H1 (cell line): Measurements from ENCODE around the gene IL17RA. TPM values are rescaled to one million over a fixed set of nuclear protein-coding genes. Genes with fewer than 3 reads are reported as not detected.

Experiments
- CTCF ChIA-PET: fragments of 300-600 bp; sonication (Branson Sonifier 250); formaldehyde crosslinking; loops from one replicate; lab custom pipeline; 2021; ENCODE audit not compliant: partially characterized antibody; lab: Charles Lee
- POLR2A ChIA-PET: fragments of 300-600 bp; sonication (Branson Sonifier 250); formaldehyde crosslinking; loops from one replicate; lab custom pipeline; 2021; ENCODE audit warnings: inconsistent platforms; ENCODE audit not compliant: partially characterized antibody; lab: Charles Lee
- DNase-seq, 2 experiments: peaks; one replicate each; pipeline versions ENCODE4 v3.0.0 to v3.0.0-alpha.2; 2010 to 2022; ENCODE audit warnings: low spot score in 2 of 2, low read depth in 1 of 2, mixed read lengths in 1 of 2
- FAIRE-seq: peaks from 2 replicates; lab custom pipeline; 2011; peaks lifted over from hg19 to GRCh38; lab: Jason Lieb, UNC
- H2AFZ ChIP-seq: 2 replicates; pipeline ENCODE4 v1.8.1; 2012; ENCODE audit warnings: low read length, inconsistent platforms
- H2AK5ac ChIP-seq: 2 replicates; pipeline ENCODE4 v1.6.1; 2013; ENCODE audit warnings: low read depth, low read length
- H2BK120ac ChIP-seq: replicated peaks from 2 replicates; pipeline ENCODE3; 2013; ENCODE audit warnings: low read depth, low read length, inconsistent platforms
- H2BK12ac ChIP-seq: 2 replicates; pipeline ENCODE4 v1.6.1; 2013; ENCODE audit warnings: low read depth, low read length
- H2BK15ac ChIP-seq: 2 replicates; pipeline ENCODE4 v1.6.1; 2013; ENCODE audit warnings: low read length
- H2BK20ac ChIP-seq: 2 replicates; pipeline ENCODE4 v1.6.1; 2013; ENCODE audit warnings: low read length
- H2BK5ac ChIP-seq: 2 replicates; pipeline ENCODE4 v1.6.1; 2013; ENCODE audit warnings: low read depth, low read length
- H3K14ac ChIP-seq: 2 replicates; pipeline ENCODE4 v1.6.1; 2013; ENCODE audit warnings: inconsistent platforms; ENCODE audit not compliant: insufficient read length
- H3K18ac ChIP-seq: 2 replicates; pipeline ENCODE4 v1.6.1; 2013; ENCODE audit warnings: low read length; ENCODE audit errors: extremely low read depth
- H3K23ac ChIP-seq: 2 replicates; pipeline ENCODE4 v1.6.1; 2013; ENCODE audit warnings: inconsistent platforms; ENCODE audit not compliant: insufficient read length
- H3K23me2 ChIP-seq: 2 replicates; pipeline ENCODE4 v1.6.1; 2013; ENCODE audit warnings: low read depth, low read length
- H3K27ac ChIP-seq: 2 replicates; pipeline ENCODE4 v1.6.1; 2011; ENCODE audit warnings: low read depth, low read length, inconsistent platforms
- H3K27me3 ChIP-seq, 4 experiments: replicated peaks in 1 of 4; 1 replicate in 1 of 4; 2 replicates in 3 of 4; pipeline versions ENCODE4 v1.6.1 to v1.8.1; 2011 to 2013; ENCODE audit warnings: low read length in 3 of 4, mild to moderate bottlenecking in 3 of 4, inconsistent platforms in 2 of 4, mixed read lengths in 2 of 4, moderate library complexity in 1 of 4; ENCODE audit not compliant: control insufficient read depth in 3 of 4, insufficient read depth in 3 of 4; ENCODE audit errors: extremely low read depth in 1 of 4
- H3K36me3 ChIP-seq, 4 experiments: 2 replicates each; pipeline versions ENCODE4 v1.6.1 to v1.8.1; 2011 to 2013; ENCODE audit warnings: mild to moderate bottlenecking in 4 of 4, low read length in 3 of 4, moderate library complexity in 2 of 4, control low read depth in 1 of 4, inconsistent platforms in 1 of 4; ENCODE audit not compliant: insufficient read depth in 4 of 4, control insufficient read depth in 2 of 4
- H3K4ac ChIP-seq: replicated peaks from 2 replicates; pipeline ENCODE3; 2013; ENCODE audit warnings: low read length, low read depth, mixed read lengths, inconsistent platforms; ENCODE audit not compliant: insufficient read length
- H3K4me1 ChIP-seq, 4 experiments: replicated peaks in 1 of 4; 1 replicate in 1 of 4; 2 replicates in 3 of 4; pipeline versions ENCODE4 v1.6.1 to v1.8.1; 2011 to 2013; ENCODE audit warnings: low read length in 3 of 4, inconsistent platforms in 2 of 4, mixed read lengths in 1 of 4; ENCODE audit not compliant: insufficient read depth in 4 of 4, control insufficient read depth in 3 of 4
- H3K4me2 ChIP-seq, 2 experiments: 2 replicates each; pipeline versions ENCODE4 v1.6.1 to v1.8.1; 2011 to 2013; ENCODE audit warnings: low read depth in 2 of 2, low read length in 2 of 2, control low read depth in 1 of 2, inconsistent platforms in 1 of 2, mild to moderate bottlenecking in 1 of 2; ENCODE audit not compliant: insufficient read depth in 1 of 2
- H3K4me3 ChIP-seq, 4 experiments: fragments of 200-600, 300-600 bp in 1 of 4; sonication (generic), shearing (Covaris generic), sonication (Bioruptor Twin) in 1 of 4; 2 replicates each; pipeline versions ENCODE4 v1.5.1 to v1.8.1; 2011 to 2016; ENCODE audit warnings: low read length in 4 of 4, low read depth in 3 of 4, control low read depth in 2 of 4, inconsistent platforms in 2 of 4, mild to moderate bottlenecking in 2 of 4, mixed read lengths in 1 of 4, moderate library complexity in 1 of 4; ENCODE audit not compliant: insufficient read depth in 2 of 4; ENCODE audit errors: extremely low read depth in 1 of 4
- H3K56ac ChIP-seq: replicated peaks from 2 replicates; pipeline ENCODE3; 2013; ENCODE audit warnings: low read depth, mild to moderate bottlenecking, mixed read lengths, low read length, inconsistent platforms; ENCODE audit not compliant: insufficient read length
- H3K79me1 ChIP-seq: 2 replicates; pipeline ENCODE4 v1.6.1; 2013; ENCODE audit warnings: low read depth, low read length, control low read depth
- H3K79me2 ChIP-seq, 2 experiments: 2 replicates each; pipeline versions ENCODE4 v1.6.1 to v1.8.1; 2012 to 2013; ENCODE audit warnings: low read length in 2 of 2, mild to moderate bottlenecking in 2 of 2, inconsistent platforms in 1 of 2; ENCODE audit not compliant: insufficient read depth in 2 of 2, control insufficient read depth in 1 of 2
- H3K9ac ChIP-seq, 4 experiments: replicated peaks in 1 of 4; 1 replicate in 1 of 4; 2 replicates in 3 of 4; pipeline versions ENCODE4 v1.6.1 to v1.8.1; 2011 to 2013; ENCODE audit warnings: low read depth in 3 of 4, low read length in 3 of 4, control low read depth in 2 of 4, mild to moderate bottlenecking in 2 of 4, moderate library complexity in 2 of 4, inconsistent platforms in 1 of 4; ENCODE audit errors: extremely low read depth in 1 of 4
- H3K9me3 ChIP-seq, 2 experiments: 2 replicates each; pipeline versions ENCODE4 v1.6.1 to v1.8.1; 2012 to 2013; ENCODE audit warnings: mild to moderate bottlenecking in 2 of 2, moderate library complexity in 2 of 2, control low read depth in 1 of 2, inconsistent platforms in 1 of 2, low read depth in 1 of 2, low read length in 1 of 2, mixed read lengths in 1 of 2; ENCODE audit not compliant: insufficient read depth in 2 of 2
- H4K20me1 ChIP-seq, 2 experiments: replicated peaks in 1 of 2; 2 replicates each; pipeline versions ENCODE3 to v1.8.1; 2011 to 2013; ENCODE audit warnings: inconsistent platforms in 2 of 2, low read length in 2 of 2, mild to moderate bottlenecking in 1 of 2; ENCODE audit not compliant: insufficient read depth in 2 of 2, control insufficient read depth in 1 of 2
- H4K5ac ChIP-seq: 2 replicates; pipeline ENCODE4 v1.6.1; 2013; ENCODE audit warnings: low read length, low read depth, mixed read lengths, inconsistent platforms; ENCODE audit not compliant: insufficient read length
- H4K8ac ChIP-seq: 2 replicates; pipeline ENCODE4 v1.8.0; 2013; ENCODE audit warnings: mild to moderate bottlenecking, moderate library complexity, low read length, inconsistent platforms; ENCODE audit not compliant: insufficient read depth; ENCODE audit errors: extremely low read depth
- H4K91ac ChIP-seq: replicated peaks from 2 replicates; pipeline ENCODE3; 2013; ENCODE audit warnings: low read length, mixed read lengths, inconsistent platforms; ENCODE audit not compliant: insufficient read length
- BACH1 ChIP-seq: IDR thresholded peaks from 2 replicates; pipeline ENCODE4 v1.6.1; 2012; ENCODE audit warnings: low read length, improper control_type of control experiment
- BCL11A ChIP-seq, 2 experiments: IDR thresholded peaks; one replicate each; pipeline ENCODE4 v1.6.1; 2011; ENCODE audit warnings: low read depth in 2 of 2, low read length in 2 of 2, mild to moderate bottlenecking in 2 of 2
- BRCA1 ChIP-seq: IDR thresholded peaks from 2 replicates; pipeline ENCODE4 v1.6.1; 2012; ENCODE audit warnings: low read depth, low read length, improper control_type of control experiment
- CREB1 ChIP-seq: IDR thresholded peaks from 2 replicates; pipeline ENCODE4 v1.6.1; 2012; ENCODE audit warnings: inconsistent platforms
- HDAC6 ChIP-seq: IDR thresholded peaks from one replicate; pipeline ENCODE4 v1.7.1; 2012; ENCODE audit warnings: low read depth, mild to moderate bottlenecking, inconsistent platforms, low read length, moderate library complexity
- KDM1A ChIP-seq: fragments of 200-600, 300-600 bp; sonication (generic); IDR thresholded peaks from 2 replicates; pipeline ENCODE4 v1.7.1; 2016; ENCODE audit warnings: mild to moderate bottlenecking, low read length, borderline replicate concordance
- POLR2A ChIP-seq, 2 experiments: IDR thresholded peaks; 1 replicate in 1 of 2; 2 replicates in 1 of 2; pipeline ENCODE4 v1.6.1; 2011; ENCODE audit warnings: low read depth in 2 of 2, low read length in 2 of 2, mild to moderate bottlenecking in 2 of 2; ENCODE audit errors: control extremely low read depth in 1 of 2
- RNF2 ChIP-seq: fragments of 200-900, 300-1000 bp; sonication (generic); IDR thresholded peaks from 2 replicates; pipeline ENCODE4 v1.7.1; 2016; ENCODE audit warnings: borderline replicate concordance, low read depth, mild to moderate bottlenecking, antibody characterized with exemption, low read length; ENCODE audit not compliant: poor library complexity, severe bottlenecking; ENCODE audit errors: missing control alignments
- SUZ12 ChIP-seq: fragments of 200-600 bp; sonication (generic); IDR thresholded peaks from 2 replicates; pipeline ENCODE4 v1.6.1; 2012; ENCODE audit warnings: mild to moderate bottlenecking, inconsistent platforms, low read length, moderate library complexity, mixed read lengths
- USF2 ChIP-seq: IDR thresholded peaks from 2 replicates; pipeline ENCODE4 v1.6.1; 2011; ENCODE audit warnings: low read length, improper control_type of control experiment
- YY1 ChIP-seq: IDR thresholded peaks from 2 replicates; pipeline ENCODE4 v1.6.1; 2011; ENCODE audit warnings: low read depth, mild to moderate bottlenecking, low read length
- WGBS, 2 experiments: shearing (Covaris generic) in 1 of 2; methylation state at CpG; one replicate each; pipeline versions ENCODE4 v1.1.6 to v1.1.7; 2013 to 2015; ENCODE audit warnings: low lambda C conversion rate in 2 of 2, mixed read lengths in 2 of 2, inconsistent platforms in 1 of 2, low coverage in 1 of 2, missing lambda C conversion rate in 1 of 2; ENCODE audit not compliant: insufficient replicate concordance in 2 of 2, insufficient coverage in 1 of 2, insufficient read length in 1 of 2; ENCODE audit errors: extremely low coverage in 1 of 2, missing lambda C conversion rate in 1 of 2; 5-methylcytosine and 5-hydroxymethylcytosine counted together
- polyA plus RNA-seq, 7 experiments: library from polyadenylated mRNA; depleted of rRNA in 3 of 7; stranded (reverse) in 5 of 7; unstranded in 2 of 7; fragments of >200 nt in 5 of 7; fragments of 200-250 nt in 2 of 7; gene quantifications; 1 replicate in 5 of 7; 2 replicates in 1 of 7; 4 replicates in 1 of 7; pipeline versions ENCODE4 v1.2.1 to v1.2.3, GENCODE V29; 2011 to 2013; ENCODE audit warnings: missing spikeins in 2 of 7, mixed read lengths in 2 of 7
- total RNA-seq: library from RNA; stranded (reverse); fragmentation: NEBNext Ultra II Directional; extraction: Animal tissue kit (Norgen Biotek cat#: 25700); gene quantifications from 2 replicates; pipeline ENCODE4 v1.2.1, GENCODE V29; 2021

Gene IL17RA
- total and polyA plus RNA-seq, 2 of the 8 experiments (the other 6 are each of a cell fraction or from before 2014, with no cell fraction given): 5.6 to 9.9 TPM

- H3K27me3 ChIP-seq: no peaks in the 10 kb centered on the region
- H2AFZ ChIP-seq: no peak overlapping the region
- no peak overlapping the region for H2BK15ac ChIP-seq
- H3K4me2 ChIP-seq: no peak overlapping the region
- no peak overlapping the region for H3K9ac ChIP-seq
- no peak overlapping the region for H3K18ac ChIP-seq
- no peaks in the 10 kb centered on the region for H3K36me3 ChIP-seq
- H2BK12ac ChIP-seq: no peak overlapping the region
- H2BK20ac ChIP-seq: no peak overlapping the region
- H3K4ac ChIP-seq: no peak overlapping the region
- no peaks in the 10 kb centered on the region for H3K79me2 ChIP-seq
- H3K23me2 ChIP-seq: no peaks in the 10 kb centered on the region
- no peak overlapping the region for H3K4me3 ChIP-seq
- ChIA-PET CTCF (no interaction called here), POLR2A (no interaction called here)
- no peaks in the 10 kb centered on the region for H3K9me3 ChIP-seq
- no peaks in the 10 kb centered on the region for H3K4me1 ChIP-seq
- no peak overlapping the region for H3K56ac ChIP-seq
- WGBS, 2 experiments: 100% methylated on average over 1 of the region's 1 CpG; no CpG with 5 or more reads in 1 of the 2 experiments
- TF ChIP-seq CREB1 (no peak), USF2 (no peak), BRCA1 (no peak), SUZ12 (no peak), BACH1 (no peak), POLR2A (IDR thresholded peaks at IDR 0.05; ENCODE audit: control extremely low read depth in 1 of 2, low read depth in 2 of 2, low read length in 2 of 2) (no peak), HDAC6 (no peak), YY1 (no peak), KDM1A (no peak), RNF2 (no peak), BCL11A (IDR thresholded peaks at IDR 0.05; ENCODE audit: low read depth in 2 of 2, low read length in 2 of 2) (no peak)
- no peak overlapping the region for H2BK5ac ChIP-seq
- no peaks in the 10 kb centered on the region for H3K79me1 ChIP-seq
- H4K5ac ChIP-seq: no peak overlapping the region
- no peak overlapping the region for H3K27ac ChIP-seq
- no peak overlapping the region for H4K8ac ChIP-seq
- no peak overlapping the region for H2AK5ac ChIP-seq
- no peak overlapping the region for H4K91ac ChIP-seq
- H3K14ac ChIP-seq: no peak overlapping the region
- H4K20me1 ChIP-seq: no peaks in the 10 kb centered on the region
- no peak for FAIRE-seq
- H2BK120ac ChIP-seq: no peak overlapping the region
- H3K23ac ChIP-seq: no peak overlapping the region
- DNase-seq: no peak
Observed at GRCh38 chr22:17072877-17073276, 11.9 kb upstream of the IL17RA start.
